ENCODE measurements around the gene COX17. TPM values are rescaled to one million over a fixed set of nuclear protein-coding genes. Genes with fewer than 3 reads are reported as not detected.
A peak's percentile ranks its signal among the peaks of the same experiment; 100 is the strongest.

The COX17 gene
- total RNA-seq, 1 donor from 2014 or later = 54.4 TPM

- no peak overlapping the region for H3K4me3 ChIP-seq
- DNase-seq (no peak), ATAC-seq (peak; percentile 32 to 59)
- H3K4me1 ChIP-seq = peaks cover 60% of the 10 kb centered on the region
- intact Hi-C loops (cut with DNase I) = no loop called here
- no peaks in the 10 kb centered on the region for H3K36me3 ChIP-seq
- no peaks in the 10 kb centered on the region for H3K27me3 ChIP-seq (ENCODE audit: low read depth)
- H3K27ac ChIP-seq = peak overlapping the region; percentile 54
- no peaks in the 10 kb centered on the region for H3K9me3 ChIP-seq
- no peak for TF ChIP-seq CTCF (IDR thresholded peaks at IDR 0.05)
Measured at GRCh38 chr3:119630128-119630879, 46.9 kb downstream of the COX17 start.

GRCh38 chr3:119628816-119629445 is 48.3 kb downstream of the COX17 start:
- no peak overlapping the region for H3K4me3 ChIP-seq
- H3K4me1 ChIP-seq = peaks cover 60% of the 10 kb centered on the region
- no peak for TF ChIP-seq CTCF (IDR thresholded peaks at IDR 0.05)
- peak overlapping the region; percentile 67 for H3K27ac ChIP-seq
- no peak for DNase-seq
- H3K27me3 ChIP-seq (ENCODE audit: low read depth) = no peaks in the 10 kb centered on the region
- H3K36me3 ChIP-seq = no peaks in the 10 kb centered on the region
- no peaks in the 10 kb centered on the region for H3K9me3 ChIP-seq
- intact Hi-C loops (cut with DNase I) = no loop called here
- ATAC-seq = peak; percentile 37 to 69

GRCh38 chr3:119628390-119628789 is 48.8 kb downstream of the COX17 start:
- ATAC-seq = peak in 1 of 2 donors; percentile 7
- intact Hi-C loops (cut with DNase I) = no loop called here

GRCh38 chr3:119627461-119627860 is 49.7 kb downstream of the COX17 start:
- Histone ChIP-seq H3K36me3 (no peaks in the 10 kb centered on the region), H3K4me1 (peaks cover 60% of the 10 kb centered on the region), H3K27me3 (ENCODE audit: low read depth) (no peaks in the 10 kb centered on the region), H3K27ac (peak overlapping the region; percentile 67), H3K4me3 (no peak overlapping the region), H3K9me3 (no peaks in the 10 kb centered on the region)
- intact Hi-C loops (cut with DNase I) = no loop called here
- DNase-seq (peak; percentile 62), ATAC-seq (peak; percentile 61 to 64)
- no peak for TF ChIP-seq CTCF (IDR thresholded peaks at IDR 0.05)

More at GRCh38 chr3:119628390-119628789, 48.8 kb downstream of the COX17 start:
- Histone ChIP-seq H3K4me1 (peaks cover 60% of the 10 kb centered on the region), H3K4me3 (no peak overlapping the region), H3K27ac (peak overlapping the region; percentile 67), H3K27me3 (ENCODE audit: low read depth) (no peaks in the 10 kb centered on the region), H3K36me3 (no peaks in the 10 kb centered on the region), H3K9me3 (no peaks in the 10 kb centered on the region)
- no peak for TF ChIP-seq CTCF (IDR thresholded peaks at IDR 0.05)
- DNase-seq = no peak

GRCh38 chr3:119626196-119626595 is 51.0 kb downstream of the COX17 start:
- TF ChIP-seq CTCF (IDR thresholded peaks at IDR 0.05) = no peak
- peak overlapping the region; percentile 14 for H3K27ac ChIP-seq
- no peaks in the 10 kb centered on the region for H3K27me3 ChIP-seq (ENCODE audit: low read depth)
- H3K36me3 ChIP-seq = no peaks in the 10 kb centered on the region
- ATAC-seq (no peak), DNase-seq (no peak)
- H3K4me1 ChIP-seq = peaks cover 53% of the 10 kb centered on the region
- intact Hi-C loops (cut with DNase I) = no loop called here
- H3K9me3 ChIP-seq = no peaks in the 10 kb centered on the region
- no peak overlapping the region for H3K4me3 ChIP-seq

Measured in lower lobe of right lung (tissue), 2 donors.